HepG2 (cell line): ENCODE measurements around the gene GNAS. TPM values are rescaled to one million over a fixed set of nuclear protein-coding genes. Genes with fewer than 3 reads are reported as not detected.
A peak's percentile ranks its signal among the peaks of the same experiment; 100 is the strongest.

Experiments
- ATAC-seq: fragments of 200-7000 bp; cut with Tn5 transposase; 3 replicates; pipeline ENCODE4 v1.9.1; 2020; ENCODE audit warnings: mild to moderate bottlenecking, moderate library complexity
- BruUV-seq: library from RNA; stranded (reverse); fragments of 400-500 nt; replicated peaks from 2 replicates; lab custom pipeline; 2021; lab: Mats Ljungman, UMichigan
- CTCF ChIA-PET: fragments of 300-600 bp; formaldehyde crosslinking; extraction: SDS; loops from one replicate; lab custom pipeline; 2021; ENCODE audit warnings: low total read pairs, inconsistent platforms, low intra/inter-chr PET ratio; lab: Yijun Ruan, JAX
- POLR2A ChIA-PET: fragments of 350-600 bp; sonication (Branson Sonifier 250); formaldehyde crosslinking; loops from one replicate; lab custom pipeline; 2020; ENCODE audit warnings: antibody characterized with exemption, inconsistent platforms; lab: Yijun Ruan, JAX
- DNase-seq: peaks from one replicate; pipeline ENCODE4 v3.0.0-alpha.2; 2015; ENCODE audit warnings: low spot score
- FAIRE-seq: peaks from 3 replicates; lab custom pipeline; 2011; peaks lifted over from hg19 to GRCh38; lab: Jason Lieb, UNC
- H2AFZ ChIP-seq: one replicate; pipeline ENCODE4 v1.6.1; 2011; ENCODE audit warnings: low read length, inconsistent platforms
- H3K27ac ChIP-seq: fragments of 300-600 bp; 3 replicates; pipeline ENCODE4 v1.8.0; 2011; ENCODE audit warnings: mixed run types, mild to moderate bottlenecking, mixed read lengths, low read length, inconsistent platforms; ENCODE audit not compliant: insufficient read depth; ENCODE audit errors: extremely low read length
- H3K27me3 ChIP-seq, 2 experiments: fragments of 200-600 bp in 1 of 2; 2 replicates in 1 of 2; 3 replicates in 1 of 2; pipeline versions ENCODE4 v1.6.0 to v1.8.0; 2011; ENCODE audit warnings: low read length in 2 of 2, mild to moderate bottlenecking in 2 of 2, moderate library complexity in 2 of 2, inconsistent platforms in 1 of 2; ENCODE audit not compliant: insufficient read depth in 2 of 2, control insufficient read depth in 1 of 2
- H3K36me3 ChIP-seq, 2 experiments: fragments of 200-600 bp in 1 of 2; replicated peaks in 1 of 2; 2 replicates in 1 of 2; 3 replicates in 1 of 2; pipeline versions ENCODE4 v1.5.1 to v1.8.0; 2011; ENCODE audit warnings: low read length in 2 of 2, inconsistent platforms in 1 of 2; ENCODE audit not compliant: insufficient read depth in 2 of 2, control insufficient read depth in 1 of 2
- H3K4me1 ChIP-seq: 2 replicates; pipeline ENCODE4 v1.5.1; 2012; ENCODE audit warnings: low read length, inconsistent platforms; ENCODE audit not compliant: insufficient read depth
- H3K4me2 ChIP-seq: 2 replicates; pipeline ENCODE4 v1.6.0; 2011; ENCODE audit warnings: low read depth, low read length, inconsistent platforms
- H3K4me3 ChIP-seq, 3 experiments: fragments of 200-600 bp in 1 of 3; sonication (generic), shearing (Covaris generic) in 1 of 3; replicated peaks in 1 of 3; 2 replicates each; pipeline ENCODE4 v1.5.1; 2011 to 2016; ENCODE audit warnings: low read length in 3 of 3, inconsistent platforms in 2 of 3, low read depth in 2 of 3, mild to moderate bottlenecking in 2 of 3, control low read depth in 1 of 3, mixed read lengths in 1 of 3; ENCODE audit not compliant: insufficient read depth in 1 of 3
- H3K79me2 ChIP-seq: one replicate; pipeline ENCODE4 v1.6.1; 2011; ENCODE audit warnings: low read length, inconsistent platforms; ENCODE audit not compliant: insufficient read depth
- H3K9ac ChIP-seq: 2 replicates; pipeline ENCODE4 v1.6.0; 2011; ENCODE audit warnings: mild to moderate bottlenecking, low read depth, low read length, inconsistent platforms; ENCODE audit not compliant: insufficient read depth
- H3K9me3 ChIP-seq: 2 replicates; pipeline ENCODE4 v1.5.1; 2012; ENCODE audit warnings: mild to moderate bottlenecking, low read length
- H4K20me1 ChIP-seq: 2 replicates; pipeline ENCODE4 v1.6.0; 2011; ENCODE audit warnings: inconsistent platforms, mild to moderate bottlenecking, low read length, moderate library complexity; ENCODE audit not compliant: insufficient read depth
- AGO2 ChIP-seq: fragments of 200-400 bp; formaldehyde crosslinking; optimal IDR thresholded peaks from 2 replicates; pipeline ENCODE3; 2017; ENCODE audit warnings: mild to moderate bottlenecking, low read depth, low read length, moderate library complexity
- HNRNPUL1 ChIP-seq: fragments of 200-400 bp; formaldehyde crosslinking; IDR thresholded peaks from 2 replicates; pipeline ENCODE4 v1.6.1; 2017; ENCODE audit warnings: low read depth, mild to moderate bottlenecking, low read length, moderate library complexity
- MAX ChIP-seq: IDR thresholded peaks from 2 replicates; pipeline ENCODE4 v1.6.1; 2012; ENCODE audit warnings: inconsistent platforms
- PHF8 ChIP-seq: sonication (generic); formaldehyde crosslinking; IDR thresholded peaks from 2 replicates; pipeline ENCODE4 v1.5.0; 2020; ENCODE audit warnings: missing genetic modification reagents
- RBFOX2 ChIP-seq: fragments of 200-400 bp; formaldehyde crosslinking; IDR thresholded peaks from 2 replicates; pipeline ENCODE4 v1.6.1; 2017; ENCODE audit warnings: low read depth, mild to moderate bottlenecking, low read length
- ZNF143 ChIP-seq: sonication (generic); formaldehyde crosslinking; IDR thresholded peaks from 2 replicates; pipeline ENCODE4 v1.4.0; 2020; ENCODE audit warnings: missing genetic modification reagents
- ZNF530 ChIP-seq: sonication (generic); formaldehyde crosslinking; IDR thresholded peaks from 2 replicates; pipeline ENCODE4 v1.5.0; 2020; ENCODE audit warnings: low read depth, mild to moderate bottlenecking, missing genetic modification reagents
- WGBS: methylation state at CpG from one replicate; pipeline ENCODE4 v1.1.6; 2017; ENCODE audit warnings: low lambda C conversion rate; 5-methylcytosine and 5-hydroxymethylcytosine counted together
- in situ Hi-C: cut with HindIII; loops from 2 replicates; pipeline ENCODE4 v1.10.0; 2017; ENCODE audit warnings: low pct_unique_long_range_greater_than_20kb; ENCODE audit not compliant: extremely low pct_ligation_motif_present
- intact Hi-C: fragments of 100-400 bp; cut with micrococcal nuclease; formaldehyde crosslinking; loops from one replicate; pipeline ENCODE4 v1.10.0; 2022; ENCODE audit not compliant: unreplicated experiment
- polyA plus RNA-seq, 8 experiments: library from polyadenylated mRNA; depleted of rRNA in 3 of 8; stranded (reverse) in 7 of 8; unstranded in 1 of 8; fragments of >200 nt; fragmentation: Illumina TruSeq in 4 of 8; extraction: Trizol in 4 of 8; gene quantifications; 2 replicates each; pipeline versions ENCODE4 v1.2.1 to v1.2.3, GENCODE V29; 2011 to 2016; ENCODE audit warnings: low read depth in 4 of 8, missing spikeins in 1 of 8, mixed read lengths in 1 of 8; ENCODE audit not compliant: insufficient read depth in 1 of 8
- total RNA-seq, 5 experiments: library from RNA; depleted of rRNA; stranded (reverse); fragments of >200 nt; fragmentation: Illumina TruSeq; extraction: Trizol; gene quantifications; 2 replicates each; pipeline ENCODE4 v1.2.3, GENCODE V29; 2016; ENCODE audit warnings: low read depth in 1 of 5

The GNAS gene
- total and polyA plus RNA-seq, 2 of the 13 experiments (the other 11 are each of a cell fraction or from before 2014, with no cell fraction given): 407 to 1,008 TPM

GRCh38 chr20:58891086-58891717, 38.7 kb downstream of the GNAS start (continued):
- no peak for TF ChIP-seq ZNF143 (CRISPR knock-in tag)
- TF ChIP-seq, all 625 proteins: peak for 26

GRCh38 chr20:58891718-58892140, 39.2 kb downstream of the GNAS start:
- H3K9me3 ChIP-seq: no peaks in the 10 kb centered on the region
- 0 out of 2 replicates have a peak, but pooled peaks have one; percentile 54 for TF ChIP-seq ZNF530
- peak; percentile 28 for TF ChIP-seq PHF8 (CRISPR knock-in tag)
- peak; percentile 31 for TF ChIP-seq AGO2
- TF ChIP-seq MAX: 0 out of 2 replicates have a peak, but pooled peaks have one; percentile 8
- no peak for TF ChIP-seq HNRNPUL1
- no peak for TF ChIP-seq ZNF143 (CRISPR knock-in tag)
- TF ChIP-seq RBFOX2: peak; percentile 8; the same call in 1 of the 2 replicates
- TF ChIP-seq, all 625 proteins: peak for 5
- Histone ChIP-seq H3K9ac (peak overlapping the region; percentile 89), H4K20me1 (peaks cover 40% of the 10 kb centered on the region), H2AFZ (no peak overlapping the region), H3K4me3 (peak overlapping the region; percentile 86 to 98 (median 91)), H3K27me3 (no peaks in the 10 kb centered on the region; a peak in 1 of 5 replicates), H3K27ac (peak overlapping the region; percentile 95), H3K4me1 (peaks cover 53% of the 10 kb centered on the region), H3K36me3 (peaks cover 4 to 15% of the 10 kb centered on the region in 2 experiments; a peak in 4 of 5 replicates), H3K79me2 (peaks cover 48% of the 10 kb centered on the region), H3K4me2 (peak overlapping the region; percentile 53; the same call in 1 of the 2 replicates)
- CTCF ChIA-PET: no interaction called here
- ATAC-seq: no peak
- no peak for FAIRE-seq
- in situ Hi-C loops (loop anchor here (5.0 kb wide), 1 partner anchor 91 kb away; the partner anchor contains the start of gene NELFCD), intact Hi-C loops (loop anchor here (2.0 to 10.0 kb wide), 3 partner anchors 91 to 237 kb away; partner anchors contain the start of genes ATP5F1E, NELFCD and STX16)
- POLR2A ChIA-PET: interaction anchor here (1.1 to 1.4 kb wide), 5 partner anchors 9 to 503 kb away, joined by 3 to 12 read pairs (median 3); partner anchors contain the start of genes ATP5F1E, NELFCD and VAPB
- BruUV-seq: no TSS peak
- no peak for DNase-seq
- under 1% methylated on average over 20 of the region's 55 CpGs for WGBS
